Fibroblast of lung (primary cell): ENCODE measurements around the gene PLXNB1. TPM values are rescaled to one million over a fixed set of nuclear protein-coding genes. Genes with fewer than 3 reads are reported as not detected.

Experiments
- DNase-seq, 2 donors: peaks; one replicate each; pipeline versions ENCODE4 v3.0.0 to v3.0.0-alpha.2; 2010; ENCODE audit warnings: low read depth in 2 of 2
- H2AFZ ChIP-seq: 2 replicates; pipeline ENCODE4 v1.5.1; 2012; ENCODE audit warnings: low read length, control low read depth, inconsistent platforms
- H3K27ac ChIP-seq: 2 replicates; pipeline ENCODE4 v1.5.1; 2011; ENCODE audit warnings: low read length, control low read depth; ENCODE audit not compliant: insufficient read depth
- H3K27me3 ChIP-seq: 2 replicates; pipeline ENCODE4 v1.5.1; 2011; ENCODE audit warnings: mild to moderate bottlenecking, low read length; ENCODE audit not compliant: control insufficient read depth, insufficient read depth
- H3K36me3 ChIP-seq: 2 replicates; pipeline ENCODE4 v1.5.1; 2011; ENCODE audit warnings: low read length; ENCODE audit not compliant: control insufficient read depth, insufficient read depth
- H3K4me1 ChIP-seq: 2 replicates; pipeline ENCODE4 v1.5.1; 2011; ENCODE audit warnings: low read length; ENCODE audit not compliant: control insufficient read depth, insufficient read depth; ENCODE audit errors: extremely low read depth
- H3K4me2 ChIP-seq: 2 replicates; pipeline ENCODE4 v1.5.1; 2011; ENCODE audit warnings: low read length, control low read depth; ENCODE audit not compliant: insufficient read depth; ENCODE audit errors: extremely low read depth
- H3K4me3 ChIP-seq, 4 experiments: fragments of 200-600 bp in 1 of 4; sonication (generic) in 1 of 4; replicated peaks in 1 of 4; 2 replicates each; pipeline ENCODE4 v1.5.1; 2011 to 2016; ENCODE audit warnings: low read length in 4 of 4, low read depth in 3 of 4, mild to moderate bottlenecking in 3 of 4, control low read depth in 2 of 4, inconsistent platforms in 1 of 4, mixed read lengths in 1 of 4; ENCODE audit not compliant: insufficient read depth in 1 of 4; ENCODE audit errors: control extremely low read depth in 1 of 4
- H3K79me2 ChIP-seq: 2 replicates; pipeline ENCODE4 v1.5.1; 2012; ENCODE audit warnings: mild to moderate bottlenecking, low read length, inconsistent platforms; ENCODE audit not compliant: control insufficient read depth, insufficient read depth
- H3K9ac ChIP-seq: 2 replicates; pipeline ENCODE4 v1.5.1; 2011; ENCODE audit warnings: mild to moderate bottlenecking, low read length, control low read depth; ENCODE audit not compliant: insufficient read depth
- H3K9me3 ChIP-seq: 2 replicates; pipeline ENCODE4 v1.5.1; 2012; ENCODE audit warnings: low read depth, low read length; ENCODE audit not compliant: control insufficient read depth, insufficient read depth
- H4K20me1 ChIP-seq: 2 replicates; pipeline ENCODE4 v1.5.1; 2011; ENCODE audit warnings: low read length; ENCODE audit not compliant: control insufficient read depth, insufficient read depth; ENCODE audit errors: extremely low read depth
- EZH2 ChIP-seq: IDR thresholded peaks from 2 replicates; pipeline ENCODE4 v1.5.1; 2012; ENCODE audit warnings: low read length, control low read depth, mild to moderate bottlenecking; ENCODE audit errors: missing control alignments
- polyA plus RNA-seq, 2 donors: library from polyadenylated mRNA; depleted of rRNA in 1 of 2; stranded (reverse) in 1 of 2; unstranded in 1 of 2; fragments of >200 nt; gene quantifications; 2 replicates each; pipeline ENCODE4 v1.2.1, GENCODE V29; 2011 to 2012; ENCODE audit warnings: missing spikeins in 1 of 2
- total RNA-seq: library from RNA; depleted of rRNA; stranded (reverse); fragments of >200 nt; gene quantifications from 2 replicates; pipeline ENCODE4 v1.2.1, GENCODE V29; 2014
- TF ChIP-seq, protein P1 (sequence below), 2 donors: IDR thresholded peaks in 1 of 2; conservative IDR thresholded peaks in 1 of 2; 1 replicate in 1 of 2; 2 replicates in 1 of 2; pipeline ENCODE4 v1.5.1; 2011 to 2012; ENCODE audit warnings: low read length in 2 of 2, control low read depth in 1 of 2, inconsistent platforms in 1 of 2, low read depth in 1 of 2, mild to moderate bottlenecking in 1 of 2

The PLXNB1 gene
- total and polyA plus RNA-seq, 2 donors (not counting 1 experiment from before 2014, with no cell fraction given), result 12.8 to 44.6 TPM

DNA sequence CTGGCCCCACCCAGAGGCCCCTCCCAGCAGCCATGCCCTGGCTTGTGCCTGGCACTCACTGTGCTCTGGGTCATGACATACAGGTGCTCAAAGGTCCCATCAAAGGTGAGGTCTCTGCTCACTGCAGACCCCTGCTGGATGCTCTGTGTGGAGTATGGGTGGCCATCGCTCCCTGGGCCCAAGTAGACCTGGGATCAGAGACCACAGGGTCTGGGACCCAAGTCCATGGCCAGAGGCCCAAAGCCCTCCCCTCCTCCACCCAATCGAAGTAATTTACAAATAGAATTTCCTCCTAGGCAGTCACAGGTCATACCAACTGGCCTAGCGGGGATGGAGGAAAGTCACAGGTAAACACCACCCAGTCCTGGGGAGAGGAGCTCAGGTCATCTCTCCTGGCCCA lies 7.6 kb downstream of the PLXNB1 start:
- DNase-seq, result no peak
- TF ChIP-seq EZH2, result no peak
- TF ChIP-seq, protein P1, sequence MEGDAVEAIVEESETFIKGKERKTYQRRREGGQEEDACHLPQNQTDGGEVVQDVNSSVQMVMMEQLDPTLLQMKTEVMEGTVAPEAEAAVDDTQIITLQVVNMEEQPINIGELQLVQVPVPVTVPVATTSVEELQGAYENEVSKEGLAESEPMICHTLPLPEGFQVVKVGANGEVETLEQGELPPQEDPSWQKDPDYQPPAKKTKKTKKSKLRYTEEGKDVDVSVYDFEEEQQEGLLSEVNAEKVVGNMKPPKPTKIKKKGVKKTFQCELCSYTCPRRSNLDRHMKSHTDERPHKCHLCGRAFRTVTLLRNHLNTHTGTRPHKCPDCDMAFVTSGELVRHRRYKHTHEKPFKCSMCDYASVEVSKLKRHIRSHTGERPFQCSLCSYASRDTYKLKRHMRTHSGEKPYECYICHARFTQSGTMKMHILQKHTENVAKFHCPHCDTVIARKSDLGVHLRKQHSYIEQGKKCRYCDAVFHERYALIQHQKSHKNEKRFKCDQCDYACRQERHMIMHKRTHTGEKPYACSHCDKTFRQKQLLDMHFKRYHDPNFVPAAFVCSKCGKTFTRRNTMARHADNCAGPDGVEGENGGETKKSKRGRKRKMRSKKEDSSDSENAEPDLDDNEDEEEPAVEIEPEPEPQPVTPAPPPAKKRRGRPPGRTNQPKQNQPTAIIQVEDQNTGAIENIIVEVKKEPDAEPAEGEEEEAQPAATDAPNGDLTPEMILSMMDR (conservative IDR thresholded peaks at IDR 0.05 in 1 of 2, IDR thresholded peaks at IDR 0.05 in 1 of 2; ENCODE audit: low read depth in 1 of 2, low read length in 2 of 2), result no peak
- H2AFZ ChIP-seq, result no peak overlapping the region
- H3K4me2 ChIP-seq, result no peak overlapping the region
- no peaks in the 10 kb centered on the region for H3K79me2 ChIP-seq
- H4K20me1 ChIP-seq, result no peaks in the 10 kb centered on the region
- no peaks in the 10 kb centered on the region for H3K9me3 ChIP-seq
- no peaks in the 10 kb centered on the region for H3K27me3 ChIP-seq
- no peak overlapping the region for H3K27ac ChIP-seq
- H3K4me1 ChIP-seq, result peaks cover 6% of the 10 kb centered on the region
- no peak overlapping the region for H3K4me3 ChIP-seq
- H3K9ac ChIP-seq, result no peak overlapping the region
- H3K36me3 ChIP-seq, result peaks cover 4% of the 10 kb centered on the region

DNA sequence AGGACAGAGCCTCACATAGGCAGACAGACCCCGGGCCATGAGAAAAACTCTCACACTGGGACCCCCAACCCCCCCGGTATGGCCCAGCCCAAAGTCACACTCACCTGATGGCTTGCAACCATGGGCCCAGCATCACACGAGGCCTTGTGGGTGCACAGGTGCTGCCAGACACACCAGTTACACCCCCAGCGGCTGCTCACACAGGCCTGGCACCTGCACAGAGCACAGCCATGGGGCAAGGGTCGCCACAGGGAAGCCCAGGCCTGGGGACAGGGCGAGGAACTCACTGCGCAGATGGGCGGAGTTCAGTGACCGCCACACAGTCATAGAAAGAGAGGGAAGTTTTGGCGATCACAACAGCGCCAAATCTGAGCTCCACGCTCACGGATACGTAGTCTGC lies 9.3 kb downstream of the PLXNB1 start:
- Histone ChIP-seq H3K4me3 (no peak overlapping the region), H4K20me1 (no peaks in the 10 kb centered on the region), H3K36me3 (peaks cover 6% of the 10 kb centered on the region), H2AFZ (no peak overlapping the region), H3K4me1 (no peaks in the 10 kb centered on the region), H3K79me2 (no peaks in the 10 kb centered on the region), H3K27me3 (no peaks in the 10 kb centered on the region), H3K9me3 (no peaks in the 10 kb centered on the region), H3K27ac (no peak overlapping the region), H3K9ac (no peak overlapping the region), H3K4me2 (no peak overlapping the region)
- no peak for DNase-seq
- TF ChIP-seq, protein P1 (conservative IDR thresholded peaks at IDR 0.05 in 1 of 2, IDR thresholded peaks at IDR 0.05 in 1 of 2; ENCODE audit: low read depth in 1 of 2, low read length in 2 of 2), result no peak
- no peak for TF ChIP-seq EZH2

DNA sequence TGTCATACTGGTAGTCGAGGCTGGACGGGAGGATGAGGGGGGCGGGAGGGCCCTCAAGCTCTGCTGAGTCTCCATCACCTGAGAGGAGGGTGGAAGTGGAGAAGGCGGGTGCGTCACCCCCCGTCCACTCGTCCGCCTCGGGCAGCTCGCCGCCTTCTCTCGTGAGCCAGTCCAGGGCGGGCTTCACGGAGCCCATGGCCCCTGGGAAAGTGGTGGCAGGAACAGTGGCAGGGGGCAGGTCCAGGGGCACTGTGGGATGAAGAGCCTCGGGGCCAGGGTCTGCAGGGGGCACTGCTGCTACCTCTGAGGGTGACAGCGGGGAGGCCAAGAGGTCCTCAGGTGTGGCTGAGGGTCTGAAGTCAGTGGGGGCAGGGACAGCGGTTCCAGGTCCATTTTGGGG lies 10.3 kb downstream of the PLXNB1 start:
- Histone ChIP-seq H3K9me3 (no peaks in the 10 kb centered on the region), H4K20me1 (no peaks in the 10 kb centered on the region), H3K4me1 (no peaks in the 10 kb centered on the region), H3K9ac (no peak overlapping the region), H3K36me3 (peaks cover 10% of the 10 kb centered on the region), H3K79me2 (no peaks in the 10 kb centered on the region), H3K4me2 (no peak overlapping the region), H3K27ac (no peak overlapping the region), H2AFZ (no peak overlapping the region), H3K4me3 (no peak overlapping the region), H3K27me3 (no peaks in the 10 kb centered on the region)
- no peak for TF ChIP-seq EZH2
- TF ChIP-seq, protein P1 (conservative IDR thresholded peaks at IDR 0.05 in 1 of 2, IDR thresholded peaks at IDR 0.05 in 1 of 2; ENCODE audit: low read depth in 1 of 2, low read length in 2 of 2), result no peak
- DNase-seq, result no peak
